Muscle of leg (tissue), 11 donors: ENCODE data around the gene VPS52. TPM values are rescaled to one million over a fixed set of nuclear protein-coding genes. Genes with fewer than 3 reads are reported as not detected.
A peak's percentile ranks its signal among the peaks of the same experiment; 100 is the strongest.

ENCODE experiments used
- DNase-seq: peaks from one replicate; pipeline ENCODE4 v3.0.0; 2013
- H3K27ac ChIP-seq: one replicate; pipeline ENCODE4 v1.5.1; 2013; ENCODE audit warnings: mild to moderate bottlenecking, low read length, control low read depth
- H3K27me3 ChIP-seq: one replicate; pipeline ENCODE4 v1.6.1; 2013; ENCODE audit warnings: low read length; ENCODE audit not compliant: control insufficient read depth, insufficient read depth
- H3K36me3 ChIP-seq: one replicate; pipeline ENCODE4 v1.6.1; 2013; ENCODE audit warnings: low read length; ENCODE audit not compliant: control insufficient read depth, insufficient read depth
- H3K4me1 ChIP-seq: one replicate; pipeline ENCODE4 v1.6.1; 2013; ENCODE audit warnings: low read length; ENCODE audit not compliant: control insufficient read depth, insufficient read depth
- H3K4me3 ChIP-seq: one replicate; pipeline ENCODE4 v1.5.1; 2013; ENCODE audit warnings: low read length, control low read depth
- H3K9me3 ChIP-seq: replicated peaks from 2 replicates; pipeline ENCODE4 v1.6.1; 2013; ENCODE audit warnings: low read depth, low read length; ENCODE audit not compliant: control insufficient read depth
- WGBS: methylation state at CpG from one replicate; pipeline ENCODE4 v1.1.5; 2013; ENCODE audit warnings: missing lambda C conversion rate; ENCODE audit not compliant: insufficient coverage; 5-methylcytosine and 5-hydroxymethylcytosine counted together
- polyA plus RNA-seq, 8 donors: library from polyadenylated mRNA; unstranded; fragments of 120-200 nt; gene quantifications; one replicate each; pipeline versions ENCODE4 v1.2.1 to v1.2.3, GENCODE V29; 2013; ENCODE audit warnings: inconsistent platforms in 1 of 8, low replicate concordance in 1 of 8; ENCODE audit not compliant: insufficient read length in 8 of 8, insufficient read depth in 1 of 8
- total RNA-seq: library from RNA; stranded (reverse); fragments of 120-200 nt; gene quantifications from one replicate; pipeline ENCODE4 v1.2.4, GENCODE V29; 2013

VPS52 gene
- total and polyA plus RNA-seq, 9 donors, result 26.1 to 52.1 (median 36.1) TPM

DNA sequence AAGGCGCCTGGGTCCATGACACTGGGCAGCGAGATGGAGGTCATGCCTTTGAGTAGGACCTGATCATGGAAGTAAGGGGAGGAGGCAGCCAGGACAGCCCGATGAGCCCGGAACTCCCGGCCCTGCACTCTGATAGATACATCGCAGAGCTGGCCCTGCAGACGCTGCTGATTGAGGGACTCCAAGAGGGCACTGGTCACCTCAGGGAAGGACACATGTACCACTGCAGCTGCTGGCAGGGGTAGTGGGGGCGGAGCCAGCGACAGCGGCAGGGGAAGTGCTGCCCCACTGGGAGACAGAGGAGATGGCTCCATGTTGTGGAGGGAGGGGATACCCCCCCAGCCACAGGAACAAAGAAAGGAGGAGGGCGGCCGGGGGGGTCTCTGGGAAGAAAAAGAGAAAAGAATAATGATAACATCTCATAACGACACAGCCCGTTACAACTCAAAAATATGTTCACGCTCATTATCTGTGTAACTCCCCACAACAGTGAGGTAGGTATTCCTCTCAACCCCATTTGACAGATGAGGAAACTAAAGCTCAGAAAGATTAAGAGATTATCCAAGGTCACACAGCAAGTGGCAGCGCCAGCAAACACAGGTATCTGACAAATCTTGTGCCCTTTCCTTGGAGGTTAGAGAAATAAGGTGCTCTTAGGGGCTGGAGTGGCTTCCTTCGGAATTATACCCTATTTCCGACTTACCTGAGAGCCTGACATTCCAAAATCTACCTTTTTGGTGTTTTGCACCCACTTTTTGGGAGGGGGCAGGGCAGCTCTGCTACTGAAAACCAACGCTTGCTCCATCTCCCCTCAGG, 45.1 kb upstream of the VPS52 start:
- WGBS, result 66% methylated on average over 10 of the region's 19 CpGs
- Histone ChIP-seq H3K4me1 (peaks cover 63% of the 10 kb centered on the region), H3K27me3 (no peaks in the 10 kb centered on the region), H3K9me3 (no peaks in the 10 kb centered on the region), H3K36me3 (peaks cover 41% of the 10 kb centered on the region), H3K27ac (peak overlapping the region; percentile 93), H3K4me3 (peak overlapping the region; percentile 58)
- peak; percentile 37 for DNase-seq

DNA sequence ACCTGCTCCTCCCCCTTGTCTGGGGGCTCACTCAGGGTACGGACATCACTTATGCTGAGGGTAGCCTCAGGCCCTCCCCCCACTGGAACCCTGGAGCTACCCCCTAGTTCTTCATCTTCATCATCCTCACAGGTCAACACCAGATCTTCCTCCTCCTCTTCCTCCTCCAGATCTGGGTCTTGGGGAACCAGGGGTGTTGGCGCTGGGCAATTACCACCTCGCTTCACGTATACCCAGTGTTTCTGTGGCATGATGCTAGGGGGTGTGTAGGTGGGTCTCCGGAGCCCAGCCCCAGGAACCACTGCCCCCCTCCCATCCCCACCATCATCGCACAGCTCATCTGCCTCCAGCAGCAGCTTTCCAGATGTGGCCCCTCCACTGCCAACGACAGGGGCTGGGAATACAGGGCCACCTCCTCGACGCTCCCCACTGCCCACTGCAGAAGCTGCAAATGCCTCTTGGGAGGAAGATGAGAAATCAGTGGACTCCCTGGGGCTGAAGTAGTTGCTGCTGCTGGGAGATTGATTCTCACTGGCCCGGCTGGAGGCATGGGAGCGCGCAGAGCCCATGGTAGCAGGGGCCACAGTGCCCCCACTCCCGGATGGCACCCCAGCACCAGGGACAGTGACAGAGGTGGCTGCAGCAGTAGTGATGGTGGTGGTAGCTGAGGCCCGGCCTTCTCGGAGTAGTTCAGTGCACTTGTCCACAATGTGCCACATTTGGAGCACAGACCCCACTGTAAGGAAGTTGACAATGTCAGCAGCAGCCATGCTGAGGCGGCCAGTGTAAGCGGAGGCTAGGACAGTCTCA, 44.3 kb upstream of the VPS52 start:
- Histone ChIP-seq H3K27me3 (no peaks in the 10 kb centered on the region), H3K36me3 (peaks cover 35% of the 10 kb centered on the region), H3K9me3 (no peaks in the 10 kb centered on the region), H3K4me3 (no peak overlapping the region), H3K4me1 (peaks cover 55% of the 10 kb centered on the region), H3K27ac (no peak overlapping the region)
- 88% methylated on average over 9 of the region's 17 CpGs for WGBS
- no peak for DNase-seq

DNA sequence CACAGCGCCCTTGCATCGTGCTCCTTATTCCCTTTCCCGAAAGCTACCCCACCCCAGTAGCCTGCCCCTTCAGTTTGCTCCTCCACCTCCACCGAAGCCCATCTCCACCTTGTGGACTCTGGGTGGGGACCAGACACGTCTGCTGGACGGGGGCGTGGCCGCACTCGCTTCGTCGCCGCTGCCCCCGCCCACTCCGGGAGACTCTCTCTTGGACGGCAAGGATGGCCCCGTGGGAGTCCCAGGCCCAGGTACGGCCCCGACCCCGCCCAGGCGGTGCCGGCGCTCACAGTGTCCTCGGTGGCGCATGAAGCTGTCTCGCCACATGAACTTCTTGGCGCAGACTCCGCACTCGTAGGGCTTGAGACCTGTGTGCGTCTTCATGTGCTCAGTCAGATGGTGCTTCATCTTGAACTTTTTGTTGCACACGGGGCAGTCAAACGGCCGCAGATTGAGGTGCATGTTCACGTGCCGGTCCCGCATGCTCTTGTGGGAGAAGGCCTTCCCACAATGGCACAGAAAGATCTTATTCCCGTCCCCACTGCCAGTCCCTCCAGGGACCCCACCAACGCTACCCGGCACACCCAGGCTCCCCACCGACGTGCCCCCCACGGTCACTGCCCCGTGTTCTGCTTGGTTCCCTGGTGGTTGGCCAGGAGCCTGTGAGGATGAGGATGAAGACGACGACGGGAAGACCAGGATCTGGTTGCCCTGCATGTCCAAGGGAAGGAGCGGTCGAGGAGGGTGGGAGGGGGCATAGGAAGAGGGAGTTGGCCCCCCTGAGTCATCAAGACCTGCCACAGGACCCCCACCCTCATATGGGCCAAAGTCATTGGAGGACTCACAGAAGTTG, 43.5 kb upstream of the VPS52 start:
- Histone ChIP-seq H3K9me3 (no peaks in the 10 kb centered on the region), H3K27ac (peak overlapping the region; percentile 96), H3K4me1 (peaks cover 47% of the 10 kb centered on the region), H3K4me3 (peak overlapping the region; percentile 94), H3K36me3 (peaks cover 26% of the 10 kb centered on the region), H3K27me3 (no peaks in the 10 kb centered on the region)
- 27% methylated on average over 37 of the region's 47 CpGs for WGBS
- DNase-seq, result peak; percentile 58

DNA sequence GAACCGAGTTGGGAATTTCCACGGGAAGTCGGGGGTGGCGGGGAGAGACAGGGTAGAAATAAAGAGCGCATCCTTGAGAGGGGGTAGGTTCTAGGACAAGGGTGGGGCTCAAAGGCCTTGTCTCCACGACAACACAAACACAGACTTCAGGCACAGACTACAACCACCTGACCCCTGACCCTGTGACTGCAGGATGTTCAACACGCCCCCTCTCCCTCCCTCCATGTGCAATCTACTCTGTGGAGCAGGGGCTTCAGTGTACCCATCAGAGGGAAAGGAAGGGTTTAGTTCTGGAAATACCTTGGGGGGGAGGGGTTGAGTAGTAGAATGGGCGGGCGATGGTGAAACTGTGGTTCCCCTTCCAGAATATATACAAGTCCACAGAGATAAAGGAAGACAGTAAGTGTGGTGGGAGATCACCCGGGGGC, 42.9 kb upstream of the VPS52 start:
- WGBS, result no CpG with 5 or more reads among the region's 10 CpGs

DNA sequence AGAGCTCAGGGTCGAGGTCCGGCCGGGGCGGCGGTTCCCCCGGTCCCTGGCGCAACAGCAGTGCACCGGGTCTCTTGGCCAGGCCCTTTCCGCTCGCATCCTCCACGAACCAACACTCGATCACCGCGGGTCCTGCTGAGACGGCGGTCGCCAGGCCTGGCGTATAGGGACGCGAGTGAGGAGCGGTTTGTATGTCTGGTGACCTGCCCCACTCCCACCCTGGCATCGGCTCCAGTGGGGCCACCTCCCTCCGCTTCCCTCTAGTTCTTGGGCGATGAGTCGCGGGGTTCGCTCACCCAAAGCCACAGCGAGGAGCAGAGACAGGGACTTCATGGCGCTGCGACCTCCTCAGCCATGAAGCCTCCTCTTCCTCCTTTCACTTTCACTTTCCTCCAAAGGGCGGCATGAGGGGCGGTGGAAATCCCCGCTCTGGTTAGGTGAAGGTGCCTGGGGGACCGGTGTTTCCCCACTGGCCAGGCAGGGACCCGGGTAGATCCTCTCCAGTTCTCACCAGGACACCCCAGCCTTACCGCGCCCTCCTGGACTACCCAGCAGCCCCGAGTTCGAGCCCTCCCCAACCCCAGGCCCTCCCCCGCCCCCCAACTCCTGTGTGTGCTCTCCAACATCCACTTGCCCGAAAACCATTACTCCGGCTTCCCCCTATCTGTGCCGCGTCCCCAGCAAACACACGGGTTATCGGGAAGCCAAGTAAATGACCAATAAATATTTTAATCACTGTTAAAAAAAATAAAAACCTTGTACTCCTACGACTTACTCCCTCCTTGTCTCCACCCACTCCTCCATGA, 42.2 kb upstream of the VPS52 start, which contains the start of gene TAPBP:
Gene TAPBP, minus strand, starts transcription at position 370 of the 806 bp plus-strand sequence. Its CDS starts 37 bp downstream, at position 333.
- peak within 1 kb of the TSS; percentile 94 for H3K4me3 ChIP-seq
- no peaks in the 10 kb centered on the region for H3K27me3 ChIP-seq
- DNase-seq, result peak; percentile 84
- H3K9me3 ChIP-seq, result no peaks in the 10 kb centered on the region
- under 1% methylated on average over 20 of the region's 47 CpGs for WGBS
- peaks cover 46% of the 10 kb centered on the region for H3K4me1 ChIP-seq
- peak within 1 kb of the TSS; percentile 96 for H3K27ac ChIP-seq
- H3K36me3 ChIP-seq, result peaks cover 14% of the 10 kb centered on the region

More for the DNA sequence above, 42.9 kb upstream of the VPS52 start:
- Histone ChIP-seq H3K4me3 (peak overlapping the region; percentile 94), H3K36me3 (peaks cover 20% of the 10 kb centered on the region), H3K27me3 (no peaks in the 10 kb centered on the region), H3K4me1 (peaks cover 47% of the 10 kb centered on the region), H3K9me3 (no peaks in the 10 kb centered on the region), H3K27ac (peak overlapping the region; percentile 96)
- peak; percentile 92 for DNase-seq

DNA sequence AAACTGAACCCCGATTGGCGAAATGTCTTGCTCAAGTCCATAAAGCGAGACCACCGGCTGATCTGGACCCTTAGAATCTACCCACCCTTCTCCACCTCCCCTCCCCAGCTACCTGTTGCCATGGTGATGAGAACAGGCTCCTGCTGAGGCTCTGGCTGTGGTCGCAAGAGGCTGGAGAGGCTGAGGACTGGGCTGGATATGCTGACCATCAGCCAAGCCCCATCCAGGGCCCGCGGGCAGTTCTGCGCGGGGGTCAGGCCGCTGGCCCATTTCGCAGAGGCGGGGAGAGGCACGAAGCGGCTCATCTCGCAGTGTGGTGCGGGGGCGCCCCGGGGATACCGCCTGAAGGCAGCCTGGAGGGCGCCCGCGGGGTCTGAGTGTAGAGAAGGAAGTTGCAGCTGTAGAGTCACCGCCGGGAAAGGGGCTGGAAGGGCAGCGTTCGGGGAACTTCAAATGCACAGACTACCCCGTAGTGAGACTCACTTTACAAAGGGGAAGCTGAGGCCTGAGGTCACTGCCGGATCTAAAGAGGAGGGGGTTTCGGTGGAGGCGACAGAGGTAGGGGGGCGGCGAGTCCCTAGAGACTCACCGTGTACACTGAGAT, 41.5 kb upstream of the VPS52 start:
- H3K4me1 ChIP-seq, result peaks cover 39% of the 10 kb centered on the region
- H3K36me3 ChIP-seq, result peaks cover 14% of the 10 kb centered on the region
- peak; percentile 72 for DNase-seq
- no peaks in the 10 kb centered on the region for H3K27me3 ChIP-seq
- H3K4me3 ChIP-seq, result peak overlapping the region; percentile 94
- no peaks in the 10 kb centered on the region for H3K9me3 ChIP-seq
- WGBS, result under 1% methylated on average over 26 of the region's 33 CpGs
- H3K27ac ChIP-seq, result peak overlapping the region; percentile 96

DNA sequence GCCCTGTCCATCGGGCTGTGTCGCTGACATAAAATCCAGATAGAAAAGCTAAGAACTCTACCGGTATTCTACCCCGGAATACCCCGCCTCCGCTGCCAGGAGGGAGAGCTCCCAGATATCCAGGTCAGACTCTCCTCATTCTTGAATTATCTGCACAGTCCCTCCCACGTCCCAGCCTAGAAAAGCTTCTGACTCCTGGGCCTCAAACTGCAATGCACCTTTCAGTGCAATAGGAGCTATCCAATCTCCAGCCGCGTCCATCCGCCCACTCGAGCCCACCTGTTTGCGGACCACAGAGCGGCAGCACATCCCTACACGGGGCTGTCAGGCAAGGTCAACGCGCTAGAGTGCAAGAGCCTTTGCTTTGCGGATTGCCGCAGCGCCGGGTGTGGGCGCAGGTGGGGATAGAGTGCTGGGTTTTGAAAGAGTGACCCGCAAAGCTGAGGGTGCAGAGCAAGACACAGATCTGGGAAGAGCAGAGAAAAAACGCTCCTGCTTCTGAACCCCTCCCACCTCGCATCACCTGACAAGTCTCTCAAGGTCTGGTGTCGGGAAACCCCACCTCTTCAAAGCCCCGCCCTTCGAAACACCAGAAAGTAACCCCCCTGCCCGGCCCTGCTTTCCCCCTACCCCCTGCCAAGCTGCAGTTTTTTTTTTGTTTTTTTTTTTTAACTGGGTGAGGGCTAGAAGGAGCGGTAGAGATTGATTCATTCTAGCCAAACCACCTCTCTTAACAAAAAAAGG, 40.9 kb upstream of the VPS52 start:
- Histone ChIP-seq H3K4me3 (peak overlapping the region; percentile 94), H3K27me3 (no peaks in the 10 kb centered on the region), H3K27ac (peak overlapping the region; percentile 96), H3K9me3 (no peaks in the 10 kb centered on the region), H3K36me3 (peaks cover 14% of the 10 kb centered on the region), H3K4me1 (peaks cover 37% of the 10 kb centered on the region)
- 19% methylated on average over 15 of the region's 29 CpGs for WGBS
- peak; percentile 77 for DNase-seq

DNA sequence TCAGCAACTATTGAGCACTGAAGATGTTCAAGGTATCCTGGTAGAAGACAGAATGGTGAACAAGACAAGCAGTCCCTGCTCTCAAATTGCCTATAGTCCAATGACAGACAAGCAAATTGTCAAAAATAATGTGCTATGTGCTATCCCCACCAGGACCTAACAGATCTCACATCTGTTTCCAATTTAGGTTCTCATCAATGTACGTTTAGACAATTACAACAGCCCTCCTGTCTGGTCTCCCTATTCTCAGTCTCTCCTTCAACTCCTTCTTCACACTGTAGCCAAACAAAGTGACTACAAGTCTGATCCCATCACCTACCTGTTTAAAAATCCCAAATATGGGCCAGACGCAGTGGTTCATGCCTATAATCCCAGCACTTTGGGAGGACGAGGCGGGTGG, 34.7 kb upstream of the VPS52 start:
- Histone ChIP-seq H3K9me3 (no peaks in the 10 kb centered on the region), H3K4me3 (no peak overlapping the region), H3K4me1 (no peaks in the 10 kb centered on the region), H3K27ac (no peak overlapping the region), H3K36me3 (peaks cover 40% of the 10 kb centered on the region), H3K27me3 (no peaks in the 10 kb centered on the region)
- WGBS, result 58% methylated on average over 4 of the region's 4 CpGs
- DNase-seq, result no peak
